NB4 (cell line): ENCODE measurements around the gene OXT.
"Not testable (repeated sequence)": the region's sequence is repeated elsewhere in the genome, so short reads cannot be mapped to it uniquely, and the experiment has no call there.

Experiments
- DNase-seq: peaks from one replicate; pipeline ENCODE4 v3.0.0; 2010; ENCODE audit warnings: low read depth
- H3K4me3 ChIP-seq: one replicate; pipeline ENCODE4 v1.5.1; 2011; ENCODE audit warnings: mild to moderate bottlenecking, low read depth, low read length, moderate library complexity
- CTCF ChIP-seq: IDR thresholded peaks from one replicate; pipeline ENCODE4 v1.5.1; 2012; ENCODE audit warnings: low read depth, low read length
- MAX ChIP-seq: IDR thresholded peaks from 2 replicates; pipeline ENCODE4 v1.6.1; 2011; ENCODE audit warnings: low read depth, low read length
- MYC ChIP-seq: IDR thresholded peaks from 2 replicates; pipeline ENCODE4 v1.6.1; 2011; ENCODE audit warnings: low read depth, low read length
- POLR2A ChIP-seq: IDR thresholded peaks from 2 replicates; pipeline ENCODE4 v1.6.1; 2011; ENCODE audit warnings: mild to moderate bottlenecking; ENCODE audit not compliant: insufficient read length; ENCODE audit errors: extremely low read depth

OXT gene

DNA sequence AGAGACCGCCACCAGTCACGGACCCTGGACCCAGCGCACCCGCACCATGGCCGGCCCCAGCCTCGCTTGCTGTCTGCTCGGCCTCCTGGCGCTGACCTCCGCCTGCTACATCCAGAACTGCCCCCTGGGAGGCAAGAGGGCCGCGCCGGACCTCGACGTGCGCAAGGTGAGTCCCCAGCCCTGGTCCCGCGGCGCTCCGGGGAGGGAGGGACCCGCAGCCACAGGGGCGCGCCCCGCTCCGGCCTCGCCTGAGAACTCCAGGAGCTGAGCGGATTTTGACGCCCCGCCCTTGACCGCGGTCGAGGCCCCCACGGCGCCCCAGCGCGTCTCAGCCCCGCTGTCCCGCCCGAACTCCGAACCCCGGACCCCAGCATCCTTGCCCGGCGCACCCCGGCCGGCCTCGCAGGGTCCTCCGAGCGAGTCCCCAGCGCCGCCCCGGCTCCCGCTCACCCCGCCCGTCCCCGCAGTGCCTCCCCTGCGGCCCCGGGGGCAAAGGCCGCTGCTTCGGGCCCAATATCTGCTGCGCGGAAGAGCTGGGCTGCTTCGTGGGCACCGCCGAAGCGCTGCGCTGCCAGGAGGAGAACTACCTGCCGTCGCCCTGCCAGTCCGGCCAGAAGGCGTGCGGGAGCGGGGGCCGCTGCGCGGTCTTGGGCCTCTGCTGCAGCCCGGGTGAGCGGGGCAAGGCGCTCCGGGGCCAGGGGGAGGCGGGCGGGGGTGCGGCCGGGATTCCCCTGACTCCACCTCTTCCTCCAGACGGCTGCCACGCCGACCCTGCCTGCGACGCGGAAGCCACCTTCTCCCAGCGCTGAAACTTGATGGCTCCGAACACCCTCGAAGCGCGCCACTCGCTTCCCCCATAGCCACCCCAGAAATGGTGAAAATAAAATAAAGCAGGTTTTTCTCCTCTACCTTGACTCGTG, at the start of gene OXT:
TSS of gene OXT (plus strand) at position 11 of the 920 bp plus-strand sequence. CDS start at position 47, 36 bp downstream.
- DNase-seq: no peak
- no peak for TF ChIP-seq MYC
- no peak for TF ChIP-seq MAX
- TF ChIP-seq POLR2A: no peak
- no peak for TF ChIP-seq CTCF
- no peak within 1 kb of the TSS for H3K4me3 ChIP-seq

DNA sequence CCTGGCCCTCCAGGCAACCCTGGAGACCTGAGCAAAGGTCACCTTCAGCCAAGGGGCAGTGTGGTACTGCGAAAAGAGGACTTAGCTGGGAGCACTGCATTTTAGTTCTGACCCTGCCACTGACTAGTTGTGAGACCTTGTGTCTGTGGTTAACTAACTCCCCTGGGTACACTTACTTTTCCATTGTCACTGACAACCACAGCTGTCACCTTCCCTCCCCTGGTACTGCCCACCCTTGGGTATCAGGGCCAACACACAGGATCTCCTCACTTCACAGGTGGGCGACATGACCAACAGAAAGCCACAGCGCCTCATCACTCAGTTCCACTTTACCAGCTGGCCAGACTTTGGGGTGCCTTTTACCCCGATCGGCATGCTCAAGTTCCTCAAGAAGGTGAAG, 49.6 kb upstream of the OXT start:
- no peak overlapping the region for H3K4me3 ChIP-seq
- TF ChIP-seq MYC: no peak
- TF ChIP-seq CTCF: no peak
- DNase-seq: no peak

- not testable (repeated sequence) for DNase-seq, H3K4me3 ChIP-seq
Observed at GRCh38 chr20:3022559-3023490, 48.6 kb upstream of the OXT start.

- no peak for TF ChIP-seq CTCF
- TF ChIP-seq MAX: no peak
- no peak for TF ChIP-seq POLR2A
- H3K4me3 ChIP-seq: no peak overlapping the region
- no peak for DNase-seq
Observed at GRCh38 chr20:3027987-3028386, 43.4 kb upstream of the OXT start.

- TF ChIP-seq POLR2A: no peak
- TF ChIP-seq MYC: no peak
- no peak for TF ChIP-seq MAX
Observed at GRCh38 chr20:3031524-3032147, 39.8 kb upstream of the OXT start.

DNA sequence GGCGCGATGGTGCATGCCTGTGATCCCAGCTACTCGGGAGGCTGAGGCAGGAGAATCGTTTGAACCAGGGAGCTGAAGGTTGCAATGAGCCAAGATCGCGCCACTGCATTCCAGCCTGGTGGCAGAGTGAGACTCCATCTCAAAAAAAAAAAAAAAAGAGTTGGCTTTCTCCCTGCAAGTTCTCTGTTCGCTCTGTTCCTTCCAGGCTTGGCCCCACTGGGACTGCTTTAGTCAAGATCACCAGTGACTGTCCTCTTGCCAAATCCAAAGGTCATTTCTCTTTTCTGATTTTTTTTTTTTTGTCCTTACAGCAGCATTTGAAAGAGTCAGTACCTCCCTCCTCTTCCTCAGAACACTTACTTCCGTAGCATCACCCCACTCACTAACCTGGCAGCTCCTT, 38.8 kb upstream of the OXT start:
- DNase-seq: no peak
- no peak overlapping the region for H3K4me3 ChIP-seq
- TF ChIP-seq MAX: no peak
- no peak for TF ChIP-seq POLR2A
- no peak for TF ChIP-seq CTCF
- TF ChIP-seq MYC: no peak

More at GRCh38 chr20:3031524-3032147, 39.8 kb upstream of the OXT start:
- no peak overlapping the region for H3K4me3 ChIP-seq
- no peak for DNase-seq
